CD4-positive, alpha-beta T cell treated with Interferon alpha-2 for 1 hour (primary cell): Measurements from ENCODE around the gene NKX1-1.
A peak's percentile ranks its signal among the peaks of the same experiment; 100 is the strongest.

Source experiments
- DNase-seq, 2 donors: peaks; one replicate each; pipeline ENCODE4 v3.0.0-alpha.2; 2020 to 2022

Gene NKX1-1

DNA sequence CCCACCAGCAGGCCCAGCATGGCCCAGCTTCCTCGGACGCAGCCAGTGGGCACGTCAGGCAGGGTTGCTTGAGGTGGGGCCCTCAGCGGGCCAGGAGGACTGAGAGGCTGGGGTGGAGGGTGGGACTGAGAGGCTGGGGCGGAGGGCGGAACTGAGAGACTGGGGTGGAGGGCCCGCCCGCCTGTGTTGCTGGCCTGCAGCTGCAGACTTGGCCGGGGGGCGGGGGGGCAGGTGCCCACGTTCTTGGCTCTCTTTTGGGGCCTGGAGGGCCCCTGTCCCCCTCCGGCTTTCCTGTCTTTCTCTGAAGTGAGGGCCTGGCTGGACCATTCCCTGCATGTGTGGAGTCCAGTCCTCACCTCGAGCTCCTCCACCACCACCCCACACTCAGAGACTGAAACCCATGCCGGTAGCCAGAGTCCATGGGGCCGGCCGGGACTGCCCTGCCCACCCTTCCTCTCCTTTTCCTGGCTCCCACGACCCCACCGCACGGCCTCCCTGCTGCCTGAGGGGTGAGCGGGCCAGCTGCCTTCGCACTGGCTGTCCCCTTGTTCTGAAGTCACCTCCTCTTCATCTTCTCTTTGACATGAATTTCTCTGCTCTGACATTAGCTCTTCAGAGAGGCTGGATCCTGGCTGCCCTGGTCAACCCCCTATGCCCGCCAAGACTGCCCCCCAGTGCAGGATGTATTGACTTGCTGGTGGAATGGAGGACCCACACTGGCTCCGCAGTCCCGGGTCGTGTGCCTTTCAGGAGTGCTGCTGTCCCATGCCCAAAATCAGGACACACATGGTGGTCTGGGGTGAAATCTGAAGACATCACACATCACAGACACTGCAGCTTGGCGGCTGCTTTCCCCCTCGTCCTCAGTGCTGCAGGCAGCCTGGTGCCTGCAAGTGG is 10.1 kb upstream of the NKX1-1 start:
- DNase-seq, result no peak

- DNase-seq, result no peak
Measured at GRCh38 chr4:1415681-1415981, 9.4 kb upstream of the NKX1-1 start.

DNA sequence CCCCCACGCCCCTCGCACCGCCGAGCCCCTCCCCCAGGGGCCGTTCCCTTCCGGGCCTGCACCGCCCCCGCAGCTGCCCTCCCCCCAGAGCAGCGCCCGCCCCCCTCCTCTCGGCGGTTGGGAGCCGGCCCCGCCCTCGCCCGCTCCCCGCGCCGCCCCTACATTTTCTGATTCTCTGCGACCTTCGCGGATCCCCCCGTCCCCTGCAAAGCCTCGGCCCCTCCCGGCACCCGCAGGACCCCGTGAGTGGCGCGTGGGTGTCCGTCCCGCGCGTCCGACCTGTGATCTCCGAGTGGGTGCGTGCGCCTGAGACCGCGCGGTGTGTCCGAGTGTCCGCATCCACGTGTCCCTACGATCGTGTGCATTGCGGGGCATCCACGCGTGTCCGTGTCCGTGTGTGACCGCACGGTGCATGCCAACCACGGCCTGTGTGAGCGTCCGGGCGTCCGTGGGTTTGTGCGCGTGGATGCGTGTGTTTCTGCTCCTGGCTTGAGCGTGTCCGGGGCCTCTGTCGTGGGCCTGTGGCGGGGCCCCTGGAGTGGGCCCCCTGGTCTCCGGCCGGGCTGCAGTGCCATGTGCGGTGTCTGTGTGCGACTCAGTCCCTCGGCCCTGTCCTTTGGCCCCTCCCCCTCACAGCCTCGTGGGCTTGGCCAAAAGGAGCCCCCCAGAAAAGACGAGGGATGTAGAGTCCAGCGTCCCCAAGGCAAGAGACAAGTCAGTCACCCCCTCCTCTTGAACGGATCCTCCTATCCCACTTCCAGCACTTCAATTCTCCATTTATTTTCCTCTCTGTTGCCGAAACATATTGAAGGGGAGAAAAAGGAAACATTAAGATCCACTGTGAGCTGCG is 8.8 kb upstream of the NKX1-1 start:
- no peak for DNase-seq

DNA sequence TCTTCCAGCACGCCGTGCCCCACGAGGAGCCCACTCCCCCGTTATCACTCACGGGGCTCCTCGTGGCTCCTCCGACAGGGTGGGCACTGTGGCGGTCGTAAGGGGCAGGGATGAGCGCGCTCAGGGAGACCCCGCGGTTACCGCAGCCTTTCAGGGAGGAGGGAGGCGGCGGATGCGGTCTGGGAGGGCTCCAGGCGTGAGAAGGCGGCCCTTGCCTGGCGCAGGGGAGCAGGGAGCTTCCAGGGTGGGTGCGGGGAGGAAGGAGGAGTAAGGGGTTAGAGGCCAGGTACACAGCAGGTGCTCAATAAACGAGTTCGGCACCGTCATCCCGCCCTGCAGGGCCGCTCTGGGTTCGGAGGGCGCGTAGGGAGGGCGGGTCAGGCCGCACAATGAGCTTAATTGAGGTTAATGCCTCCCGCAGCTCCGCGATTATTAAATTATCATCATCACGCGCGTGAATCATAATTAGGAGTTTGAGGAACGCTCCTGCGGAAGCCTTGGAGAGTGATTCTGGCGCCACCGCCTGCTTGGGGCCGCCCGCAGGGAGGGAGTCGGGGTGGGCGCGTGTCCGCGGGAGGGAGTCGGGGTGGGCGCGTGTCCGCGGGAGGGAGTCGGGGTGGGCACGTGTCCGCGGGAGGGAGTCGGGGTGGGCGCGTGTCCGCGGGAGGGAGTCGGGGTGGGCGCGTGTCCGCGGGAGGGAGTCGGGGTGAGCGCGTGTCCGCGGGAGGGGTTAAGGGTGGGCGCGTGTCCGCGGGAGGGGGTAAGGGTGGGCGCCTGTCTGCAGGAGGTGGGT is 7.6 kb upstream of the NKX1-1 start:
- DNase-seq, result no peak

- no peak for DNase-seq
Measured at GRCh38 chr4:1413204-1413663, 7.0 kb upstream of the NKX1-1 start.

DNA sequence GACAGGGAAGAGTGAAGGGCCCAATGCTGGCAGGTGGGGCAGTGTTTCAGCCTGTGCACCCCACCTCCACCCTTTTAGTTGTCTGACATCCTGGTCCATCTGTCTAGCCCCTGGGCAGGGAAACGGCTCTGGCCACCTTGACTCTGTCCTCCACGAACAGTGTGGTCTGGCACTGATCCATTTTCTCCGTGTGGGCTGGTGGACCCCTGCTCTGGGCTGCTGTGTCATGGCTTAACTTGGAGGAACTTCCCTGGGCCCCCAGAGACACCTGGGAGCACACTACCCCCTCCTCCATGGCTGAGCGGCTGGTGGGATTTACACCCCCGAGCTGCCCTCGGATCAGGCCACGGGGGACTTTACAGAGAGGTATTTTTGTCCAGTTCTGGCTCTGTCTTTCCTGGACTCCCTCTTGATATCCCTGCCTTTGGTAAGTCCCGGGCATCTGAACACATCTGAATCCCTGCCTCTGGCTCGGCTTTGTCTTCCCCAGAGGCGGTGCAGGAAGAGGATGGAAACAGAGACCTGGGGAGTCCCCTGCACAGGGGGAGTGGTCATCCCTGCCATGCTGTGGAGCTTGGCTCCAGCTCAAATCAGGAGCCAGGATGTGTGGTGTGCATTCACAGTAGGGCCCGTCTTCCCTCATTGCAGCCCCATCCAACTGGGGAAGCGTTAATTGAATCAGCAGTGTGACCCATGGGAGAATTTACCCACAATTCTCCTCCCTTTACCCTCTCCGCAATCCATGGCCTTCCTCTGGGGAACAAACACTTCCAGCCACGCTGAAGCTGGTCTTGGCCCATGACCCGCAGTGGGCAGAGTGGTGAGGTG is 6.3 kb upstream of the NKX1-1 start:
- no peak for DNase-seq

GRCh38 chr4:1411436-1412375 is 5.5 kb upstream of the NKX1-1 start:
- no peak for DNase-seq

- DNase-seq, result peak in 1 of 2 donors; percentile 37
Measured at GRCh38 chr4:1410491-1411325, 4.5 kb upstream of the NKX1-1 start.

- DNase-seq, result no peak
Measured at GRCh38 chr4:1409491-1410425, 3.5 kb upstream of the NKX1-1 start.

- DNase-seq, result no peak
Measured at GRCh38 chr4:1409079-1409478, 2.8 kb upstream of the NKX1-1 start.

DNA sequence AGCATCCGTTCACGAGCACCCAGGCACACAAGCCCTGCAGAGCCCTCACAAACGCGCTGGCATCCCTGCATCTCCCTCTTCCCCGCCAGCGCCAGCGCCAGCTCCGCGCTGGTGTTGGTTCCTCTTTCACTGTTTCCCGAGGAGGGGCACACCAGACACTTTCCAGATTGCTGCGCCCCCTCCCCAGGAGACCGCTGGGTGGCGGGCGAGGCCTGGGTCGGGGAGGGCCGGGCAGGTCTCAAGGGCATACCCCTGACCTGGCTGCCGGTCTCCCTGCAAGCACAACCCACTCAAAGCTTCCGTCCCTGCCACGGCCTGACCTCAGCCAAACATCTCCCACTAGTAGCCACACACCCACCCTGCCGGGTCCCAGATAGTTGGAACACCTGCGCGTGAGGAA is 2.2 kb upstream of the NKX1-1 start:
- no peak for DNase-seq

GRCh38 chr4:1407657-1408333 is 1.6 kb upstream of the NKX1-1 start:
- DNase-seq, result no peak

DNA sequence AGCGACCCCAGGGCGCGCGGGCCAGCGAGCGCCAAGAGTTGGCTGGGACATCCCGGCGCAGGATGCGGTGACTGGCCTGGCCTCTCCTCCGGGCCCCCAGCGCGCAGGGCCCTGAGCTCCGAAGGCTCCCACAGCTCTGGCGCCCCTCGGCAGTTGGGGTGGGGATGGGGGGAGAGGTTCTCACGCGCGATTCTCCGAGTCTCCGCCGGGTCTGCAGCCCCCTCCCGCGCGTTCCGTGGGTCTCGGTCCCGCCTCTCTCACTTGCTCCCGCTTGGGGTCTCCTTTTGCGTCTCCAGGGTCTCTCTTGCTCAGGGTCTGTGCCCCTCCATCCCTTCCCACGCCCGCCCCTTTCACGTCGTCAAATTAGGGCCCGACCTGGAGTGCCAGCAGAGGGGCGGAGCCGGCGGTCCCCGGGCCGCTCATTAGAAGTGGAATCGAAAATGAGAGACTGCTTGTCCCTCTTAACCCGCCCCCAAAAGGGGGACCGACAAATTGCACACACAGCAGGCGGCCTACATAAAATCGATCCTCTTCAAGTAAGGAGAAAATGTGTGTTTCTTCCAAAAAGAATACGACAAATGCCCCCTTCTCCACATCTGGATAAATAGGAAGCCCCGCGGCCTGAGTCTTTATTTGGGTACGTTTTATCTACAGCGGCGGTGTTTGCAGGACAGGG is 877 bp upstream of the NKX1-1 start:
- DNase-seq, result no peak

DNA sequence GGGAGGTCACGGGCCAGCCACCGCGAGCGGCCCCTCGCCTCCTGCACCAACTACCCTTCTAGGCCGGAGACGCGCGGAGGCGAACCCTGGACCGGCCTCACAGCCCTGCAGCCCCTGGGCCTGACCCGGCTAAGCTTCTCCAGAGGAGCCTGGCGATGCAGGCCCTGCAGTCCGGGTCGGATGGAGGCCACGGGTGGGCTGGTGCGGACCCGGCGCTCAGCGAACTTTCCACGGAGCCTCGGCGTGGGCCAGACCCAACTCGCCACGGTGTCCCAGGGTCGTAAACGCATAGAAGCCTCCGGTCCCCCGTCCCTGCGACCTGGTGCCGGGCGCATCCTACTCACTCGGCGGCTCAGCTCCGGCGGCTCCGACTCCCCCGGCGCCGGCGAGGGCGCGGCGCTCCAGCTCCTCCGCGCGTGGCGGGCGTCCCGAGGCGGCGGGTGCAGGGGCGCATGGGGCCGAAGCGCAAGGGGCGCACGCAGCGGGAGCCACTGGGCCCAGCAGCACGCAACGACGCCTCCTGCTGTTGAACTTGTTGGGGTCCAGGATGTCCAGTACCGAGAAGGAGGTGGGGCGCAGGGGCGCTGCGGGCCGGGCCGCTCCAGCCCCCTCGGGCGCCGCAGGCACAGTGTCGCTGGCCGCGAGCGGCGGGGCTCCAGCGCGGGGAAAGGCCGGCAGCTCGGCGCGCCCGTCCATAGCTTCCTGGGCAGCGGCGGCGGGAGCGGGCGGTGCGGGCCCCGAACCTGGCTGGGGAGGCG is 427 bp downstream of the NKX1-1 start:
- no peak for DNase-seq

GRCh38 chr4:1405254-1405635 is 997 bp downstream of the NKX1-1 start:
- no peak for DNase-seq

- no peak for DNase-seq
Measured at GRCh38 chr4:1404573-1405253, 1.5 kb downstream of the NKX1-1 start.
